Fibroblast of peridontal ligament (primary cell): ENCODE measurements around the gene CCND3.

Experiments used
- DNase-seq: peaks from one replicate; pipeline ENCODE4 v3.0.0-alpha.2; 2010; ENCODE audit errors: extremely low read depth

The CCND3 gene

DNA sequence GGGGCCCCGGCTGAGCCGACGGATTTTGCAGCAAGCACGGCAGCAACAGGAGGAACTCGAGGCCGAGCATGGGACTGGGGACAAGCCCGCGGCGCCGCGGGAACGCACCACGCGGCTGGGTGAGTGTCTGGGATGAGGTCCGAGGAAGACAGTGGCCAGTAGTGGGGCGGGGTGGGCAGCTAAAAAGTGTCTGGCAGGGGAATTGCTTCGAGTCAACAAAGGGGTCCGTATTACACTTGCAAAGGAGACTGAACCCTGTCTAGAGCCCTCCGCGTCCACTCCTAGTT is 20.0 kb downstream of the CCND3 start:
- no peak for DNase-seq

DNA sequence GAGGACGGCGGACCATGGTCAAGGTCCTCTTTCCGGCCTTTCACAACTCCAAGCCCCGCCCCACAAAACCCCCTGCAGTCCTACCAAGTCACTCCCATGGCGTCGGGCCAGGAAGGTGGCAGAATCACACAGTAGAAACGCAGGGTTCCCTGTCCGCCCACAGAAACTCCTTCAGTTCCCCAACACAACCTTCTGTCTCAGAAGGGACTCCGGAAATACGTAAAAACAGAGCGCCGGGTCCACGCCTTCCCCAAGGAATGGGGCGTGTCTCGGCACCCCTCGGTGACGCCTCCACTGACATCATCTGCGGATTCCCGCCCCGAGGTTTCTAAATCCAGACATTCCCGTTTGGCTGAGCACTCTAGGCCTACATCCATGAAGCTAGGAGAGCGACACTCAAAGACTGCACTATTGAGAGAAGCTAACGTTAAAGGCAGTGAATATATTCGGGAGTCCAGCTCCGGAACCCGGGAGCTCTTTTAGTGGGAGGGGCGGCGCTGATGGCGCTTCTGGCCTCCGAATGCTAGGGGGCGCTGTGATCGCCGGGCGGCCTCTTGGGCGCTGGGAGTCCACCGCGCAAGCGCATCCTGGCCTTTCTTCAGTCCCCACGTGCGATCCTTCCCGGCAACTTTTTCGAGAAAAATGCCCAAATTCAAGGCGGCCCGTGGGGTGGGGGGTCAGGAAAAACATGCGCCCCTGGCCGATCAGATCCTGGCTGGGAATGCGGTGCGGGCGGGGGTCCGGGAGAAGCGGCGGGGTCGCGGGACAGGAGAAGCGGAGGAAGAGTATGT is 20.5 kb downstream of the CCND3 start, which contains the start of the genes BYSL and MED20:
Gene BYSL, plus strand, starts transcription at position 579 of the 791 bp plus-strand sequence. Its CDS starts 64 bp downstream, at position 643.
Gene MED20, minus strand, starts transcription at position 219 of the 791 bp plus-strand sequence. Its CDS starts 121 bp downstream, at position 98.
- DNase-seq, result peak; percentile 93

DNA sequence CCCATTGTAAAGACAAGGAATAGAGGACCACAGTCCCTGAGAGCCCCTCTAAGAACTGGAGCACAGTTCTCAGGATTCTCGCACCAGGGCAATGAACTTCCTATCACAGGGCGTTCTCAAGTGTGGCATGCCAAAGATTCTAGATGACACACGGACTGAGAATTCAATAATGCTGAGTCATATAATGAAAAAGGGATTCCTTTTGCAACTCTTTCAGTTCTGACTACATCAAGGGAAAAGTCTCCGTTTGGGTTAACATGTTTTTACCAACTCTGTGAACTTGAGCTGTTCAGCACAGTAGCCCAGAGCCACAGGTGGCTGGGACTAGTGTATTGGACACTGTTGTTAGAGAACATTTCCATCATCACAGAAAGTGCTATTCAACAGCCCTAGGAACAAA is 24.1 kb downstream of the CCND3 start:
- DNase-seq, result peak; percentile 95

DNA sequence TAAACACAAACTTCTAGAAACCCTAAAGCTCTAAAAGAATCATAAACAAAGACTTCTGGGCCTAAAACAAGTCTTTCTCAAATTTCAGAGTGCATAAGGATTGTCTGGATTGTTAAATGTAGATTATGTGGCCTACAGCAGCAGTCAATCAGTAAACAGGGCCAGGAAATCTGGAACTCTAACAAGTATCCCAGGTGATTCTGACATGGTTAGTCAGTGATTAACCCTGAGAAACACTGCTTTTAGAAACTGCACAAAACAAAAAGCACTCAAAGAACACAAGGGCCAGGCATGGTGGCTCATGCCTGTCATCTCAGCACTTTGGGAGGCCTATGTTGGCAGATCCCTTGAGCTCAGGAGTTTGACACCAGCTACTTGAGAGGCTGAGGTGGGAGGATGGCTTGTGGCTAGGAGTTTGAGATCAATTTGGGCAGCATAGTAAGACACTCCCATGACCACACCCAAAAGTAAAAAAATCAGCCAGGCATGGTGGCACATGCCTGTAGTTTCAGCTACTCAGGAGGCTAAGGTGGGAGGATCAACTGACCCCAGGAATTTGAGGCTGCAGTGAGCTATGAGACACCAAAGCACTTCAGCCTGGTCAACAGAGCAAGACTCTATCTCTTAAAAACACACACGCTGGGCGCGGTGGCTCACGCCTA is 26.6 kb downstream of the CCND3 start:
- no peak for DNase-seq

DNA sequence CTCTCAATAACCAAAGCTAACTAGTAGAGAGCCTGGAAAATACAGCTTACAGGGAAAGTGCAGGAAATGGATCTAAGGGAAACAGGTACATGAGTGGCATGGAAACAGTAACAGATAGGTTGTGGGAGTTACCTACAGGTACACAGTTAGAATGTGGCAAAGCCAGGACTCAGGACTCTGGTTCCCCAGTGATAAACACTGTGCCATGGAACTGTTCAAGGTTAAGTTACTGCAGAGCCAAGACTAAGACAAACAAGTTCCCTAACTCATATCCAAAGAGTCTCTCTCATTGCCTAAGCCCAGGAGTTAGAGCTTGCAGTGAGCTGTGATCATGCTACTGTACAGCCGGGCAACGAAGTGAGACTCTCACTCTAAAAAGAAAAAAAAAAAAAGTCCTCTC is 27.3 kb downstream of the CCND3 start:
- no peak for DNase-seq

DNA sequence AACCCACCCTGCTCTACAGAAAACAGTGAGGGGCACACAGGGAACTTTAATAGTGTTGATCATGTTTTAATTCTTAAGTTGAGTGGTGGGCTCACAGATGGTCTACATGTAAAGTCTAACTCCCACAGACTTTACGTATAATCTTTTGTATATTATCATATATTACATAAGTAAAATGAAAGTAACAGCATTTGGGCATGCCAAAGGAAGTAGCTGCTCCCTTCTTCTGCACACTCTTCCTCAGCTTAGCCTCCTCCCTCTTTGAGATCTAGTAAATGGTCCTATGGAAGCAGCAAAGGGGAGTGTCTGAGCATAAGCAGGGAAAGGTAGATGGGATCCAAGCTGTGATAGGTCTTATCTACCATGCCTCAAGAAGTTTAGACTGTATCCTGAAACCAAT is 31.9 kb downstream of the CCND3 start:
- DNase-seq, result no peak

DNA sequence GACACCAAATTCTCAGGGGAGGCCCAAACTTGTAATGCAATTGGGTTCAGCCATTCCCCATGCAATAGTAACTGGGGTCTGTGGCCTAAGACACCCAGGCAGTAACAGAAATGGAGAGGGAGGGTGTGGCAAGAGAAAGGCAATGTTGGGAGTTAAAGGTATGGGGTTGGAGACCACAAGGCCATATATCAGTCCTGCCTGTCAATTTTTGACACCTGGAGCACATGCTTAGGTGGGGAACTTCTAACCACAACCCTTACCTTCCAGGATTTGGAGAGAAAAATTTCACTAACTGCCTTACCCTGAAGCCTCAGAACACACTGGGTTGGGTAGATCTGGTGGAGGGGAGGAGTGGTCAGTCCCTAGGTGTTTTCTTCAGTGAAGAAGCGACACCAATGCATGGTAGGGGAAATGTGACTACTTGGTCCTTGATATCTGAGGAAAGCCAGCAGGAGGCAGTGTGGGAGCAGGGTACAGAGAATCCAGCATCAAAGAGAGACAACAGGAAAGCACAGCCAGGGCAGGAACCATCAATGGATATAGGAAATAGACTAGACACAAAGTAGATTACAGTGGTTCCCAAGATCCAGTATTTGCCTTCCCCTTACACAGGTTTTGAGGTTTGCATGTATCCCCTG is 39.6 kb downstream of the CCND3 start:
- peak; percentile 9 for DNase-seq

DNA sequence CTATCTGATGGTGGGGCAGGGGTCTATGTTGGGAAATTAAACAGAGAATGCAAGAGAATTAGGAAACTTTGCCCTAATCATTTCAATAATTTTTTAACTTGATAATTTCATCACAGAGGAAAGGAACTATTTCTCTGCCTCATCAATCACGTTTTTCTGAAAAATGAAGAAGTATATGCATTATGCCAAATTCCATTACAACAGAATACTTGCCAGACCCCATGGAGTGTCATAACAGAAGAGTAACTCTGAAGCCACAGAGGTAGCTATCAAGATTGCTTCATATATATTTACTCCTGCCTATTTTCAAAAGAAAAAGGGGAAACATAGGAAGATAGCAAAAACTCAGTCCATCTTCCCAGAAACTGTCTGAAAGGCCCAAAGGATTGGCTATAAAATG is 40.7 kb downstream of the CCND3 start:
- no peak for DNase-seq

DNA sequence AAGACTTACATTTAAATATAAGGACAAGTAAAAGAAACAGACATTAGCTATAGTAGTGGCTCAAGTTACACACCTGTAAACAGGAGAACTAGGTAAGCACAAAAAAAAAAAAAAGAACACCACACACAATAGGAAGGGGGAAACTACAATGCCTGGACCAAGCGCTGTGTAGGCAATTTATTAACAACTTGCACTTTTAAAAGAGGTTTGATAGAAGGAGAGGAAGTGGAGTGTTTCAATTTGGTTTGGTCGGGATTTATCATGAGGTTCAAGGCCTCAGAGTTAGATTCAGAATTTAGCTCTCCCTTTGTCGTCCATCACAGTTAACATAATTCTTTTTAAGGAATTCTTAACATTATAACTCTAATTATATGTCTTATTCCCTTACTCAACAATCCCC is 45.3 kb downstream of the CCND3 start:
- no peak for DNase-seq

DNA sequence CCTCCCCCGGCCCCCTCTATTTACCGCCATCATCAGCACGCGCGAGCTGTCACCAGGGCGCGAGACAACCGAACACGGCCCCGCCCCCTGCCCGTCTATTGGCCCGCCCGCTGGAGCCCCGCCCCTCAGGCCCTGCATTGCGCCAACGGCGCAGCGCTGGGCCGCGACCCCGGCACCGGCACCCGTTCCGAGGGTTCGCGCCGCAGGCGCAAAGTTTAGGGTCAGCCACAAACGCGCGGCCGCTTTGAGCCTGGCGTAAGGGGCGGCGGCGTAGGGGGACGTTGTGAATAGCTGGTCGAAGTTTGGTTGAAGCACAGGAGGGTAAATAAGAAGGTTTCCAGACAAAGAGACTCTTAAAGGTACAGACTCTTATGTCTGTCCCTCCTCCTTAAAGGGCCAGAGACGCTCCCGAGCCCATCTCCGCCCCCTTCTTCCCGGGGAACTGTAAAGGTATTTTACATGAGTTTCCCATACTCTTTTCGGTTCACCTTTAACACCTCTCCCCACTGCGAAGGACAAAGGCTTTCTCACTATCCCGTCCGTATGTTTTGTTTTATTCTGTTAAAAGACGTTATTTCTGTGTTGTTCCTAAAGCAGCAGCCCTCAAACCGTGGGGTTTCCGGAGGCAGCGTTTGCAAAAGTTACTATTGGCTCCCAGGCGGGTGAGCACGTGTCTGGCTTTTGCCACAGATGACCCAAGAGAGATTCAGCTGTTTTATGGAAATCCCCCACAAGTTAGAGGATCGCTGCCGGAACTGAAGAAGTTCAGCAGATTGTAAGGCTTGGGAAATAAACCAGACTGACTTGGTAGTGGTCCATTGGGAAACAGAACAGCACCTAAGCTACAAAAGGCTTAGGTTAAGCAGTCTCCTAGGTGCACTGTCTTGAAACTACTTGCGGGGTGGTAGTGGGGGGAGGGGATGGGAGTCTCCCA is 46.0 kb downstream of the CCND3 start, which contains the start of gene USP49:
Gene USP49, minus strand, starts transcription at position 76 of the 934 bp plus-strand sequence. CDS start 88,392 bp downstream, outside the sequence.
- DNase-seq, result peak; percentile 81

DNA sequence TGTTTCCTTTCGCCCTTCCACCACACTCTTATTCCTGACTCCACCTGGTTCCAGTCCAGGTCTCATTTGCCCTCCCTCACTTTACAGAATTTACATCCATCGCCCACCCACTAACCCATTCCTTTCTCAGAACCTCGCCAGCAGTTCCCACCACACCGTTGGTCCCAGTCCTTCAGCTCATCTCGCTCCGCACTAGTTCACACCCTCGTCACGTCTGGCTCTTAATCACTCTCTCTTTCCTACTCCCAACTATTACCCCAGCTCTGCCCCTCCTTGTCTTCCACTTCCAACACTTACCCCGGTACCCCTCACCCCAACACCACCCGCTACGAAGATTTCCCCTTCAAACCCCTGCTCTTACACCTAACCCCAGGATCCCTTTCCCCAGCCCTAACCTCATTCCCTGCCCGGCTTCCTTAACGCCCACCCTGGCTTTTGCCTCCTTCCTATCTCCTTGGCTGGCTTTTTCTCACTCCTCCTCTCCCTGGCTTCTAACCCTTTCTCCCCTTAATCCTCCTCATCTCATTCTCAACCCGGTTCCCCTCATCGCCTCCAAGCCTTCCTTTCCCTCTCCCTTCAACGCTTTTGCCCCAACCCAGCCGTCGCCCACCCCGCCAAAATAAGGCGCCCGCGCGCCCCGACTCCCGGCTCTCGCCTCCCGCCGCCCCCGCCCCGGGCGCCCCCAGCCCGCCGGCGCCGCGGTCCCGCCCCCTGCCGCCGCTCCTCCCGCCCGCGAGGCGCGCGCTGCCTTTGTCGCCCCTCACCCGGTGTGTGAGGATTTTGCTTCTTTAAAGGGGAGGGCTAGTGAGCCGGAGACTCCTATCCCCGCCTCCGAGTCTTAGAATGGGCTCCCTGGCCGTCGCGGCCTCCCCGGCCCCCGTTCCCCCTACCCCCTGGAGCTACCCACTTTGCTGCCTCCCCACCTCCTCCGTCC is 47.0 kb downstream of the CCND3 start:
- DNase-seq, result no peak

DNA sequence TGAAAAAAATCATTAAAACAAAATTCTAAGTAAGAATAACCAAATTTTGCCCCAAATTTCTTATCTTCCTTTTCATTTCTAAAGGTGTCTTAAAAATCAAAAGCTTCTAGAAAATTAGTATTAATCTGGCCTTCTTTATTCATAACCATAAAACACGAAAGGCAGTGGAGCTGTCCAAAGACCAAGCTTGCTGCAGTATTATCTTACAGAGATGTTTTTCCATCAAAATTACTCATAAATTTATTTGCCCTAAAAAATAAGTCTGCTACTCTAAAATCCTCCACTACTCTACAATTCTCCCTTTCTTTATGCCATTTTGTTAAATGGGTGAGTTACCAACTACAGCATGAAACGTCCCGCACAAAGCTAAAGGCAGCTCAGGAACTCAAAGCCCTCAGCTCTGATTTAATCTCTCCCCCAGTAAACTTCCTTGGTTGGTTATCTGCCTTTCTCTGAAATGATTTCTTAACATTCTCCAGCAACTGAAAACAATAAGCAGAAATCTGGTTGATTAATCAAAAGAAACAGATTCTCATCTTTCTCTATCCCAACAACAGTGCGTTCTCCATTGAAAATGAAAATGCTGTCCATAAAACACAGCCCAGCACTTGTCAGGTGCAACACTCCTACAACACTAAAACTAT is 48.6 kb downstream of the CCND3 start:
- no peak for DNase-seq

DNA sequence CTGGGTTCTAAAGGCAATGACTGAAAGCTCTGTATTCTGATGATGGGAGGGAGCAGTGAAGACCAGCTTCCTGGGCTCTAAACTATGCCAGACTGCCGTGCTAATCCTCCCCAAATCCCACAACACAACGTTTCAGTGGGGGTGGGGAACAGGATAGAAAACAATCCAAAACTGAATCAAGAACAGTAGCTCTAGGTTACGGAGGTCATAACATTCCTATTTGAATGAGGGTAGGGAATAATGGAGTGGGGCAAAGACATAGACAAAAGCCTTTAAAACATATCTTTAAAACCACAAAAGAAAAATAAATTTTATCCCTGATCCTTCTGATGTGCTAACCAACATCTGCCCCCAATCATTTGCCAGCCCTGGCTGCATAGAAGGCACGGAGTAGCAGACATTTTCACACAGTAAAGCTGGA is 54.3 kb downstream of the CCND3 start:
- peak; percentile 51 for DNase-seq

DNA sequence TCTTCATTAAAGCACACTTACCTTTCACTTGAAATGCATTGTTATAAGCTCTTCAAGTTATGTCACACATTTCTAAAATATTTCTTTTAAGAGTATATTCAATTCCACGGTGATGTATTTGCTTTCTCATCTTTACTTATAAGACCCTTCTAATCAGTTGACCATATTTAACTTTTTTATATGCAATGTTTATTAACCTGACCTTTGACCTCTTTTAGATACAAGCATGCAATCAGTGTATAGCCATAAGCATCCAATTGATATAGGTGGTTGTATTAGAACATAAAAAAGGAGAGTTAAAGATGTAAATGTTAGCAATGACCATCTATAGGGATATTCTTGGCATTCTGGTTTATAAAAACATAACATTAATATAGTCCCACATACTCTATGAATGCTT is 55.7 kb downstream of the CCND3 start:
- no peak for DNase-seq

DNA sequence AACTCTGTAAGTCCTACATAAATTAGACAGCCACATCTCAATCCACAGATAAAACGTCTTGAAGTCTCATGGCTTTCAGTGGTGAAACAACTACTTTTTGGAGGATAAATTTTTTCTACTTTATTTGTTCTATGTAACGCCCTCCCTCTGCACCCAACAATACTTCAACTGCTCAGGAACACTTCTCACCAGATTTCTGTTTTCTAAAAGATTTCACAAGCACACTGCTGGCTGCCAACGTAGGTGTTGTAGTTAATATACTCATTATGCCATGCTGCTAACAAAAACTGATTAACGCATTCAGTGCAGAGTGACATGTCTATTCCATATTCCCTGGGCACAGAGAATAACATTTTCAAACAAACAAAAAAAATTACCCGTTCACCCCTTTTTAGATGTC is 56.7 kb downstream of the CCND3 start:
- DNase-seq, result no peak
